CD4-positive, alpha-beta T cell treated with Interleukin-2 at 100 ng/mL for 4 hours (primary cell): ENCODE data around the gene PRICKLE1.

Experiments used
- DNase-seq: peaks from one replicate; pipeline ENCODE4 v3.0.0-alpha.2; 2020; ENCODE audit warnings: low spot score

Gene PRICKLE1

GRCh38 chr12:42588524-42589464, 752 bp downstream of the PRICKLE1 start:
- no peak for DNase-seq

- DNase-seq: no peak
These were observed 1.7 kb downstream of the PRICKLE1 start for GRCh38 chr12:42587601-42588523.

- DNase-seq: no peak
These were observed 3.3 kb downstream of the PRICKLE1 start for GRCh38 chr12:42586268-42586667.

GRCh38 chr12:42585841-42586216, 3.7 kb downstream of the PRICKLE1 start:
- DNase-seq: no peak

GRCh38 chr12:42585154-42585840, 4.2 kb downstream of the PRICKLE1 start:
- no peak for DNase-seq

- no peak for DNase-seq
These were observed 4.9 kb downstream of the PRICKLE1 start for GRCh38 chr12:42584651-42585111.

- DNase-seq: no peak
These were observed 6.5 kb downstream of the PRICKLE1 start for GRCh38 chr12:42583016-42583415.

GRCh38 chr12:42582498-42582897, 7.0 kb downstream of the PRICKLE1 start:
- no peak for DNase-seq

- DNase-seq: no peak
These were observed 7.5 kb downstream of the PRICKLE1 start for GRCh38 chr12:42582050-42582449.

- no peak for DNase-seq
These were observed 13.2 kb downstream of the PRICKLE1 start for GRCh38 chr12:42576374-42576773.

- DNase-seq: no peak
These were observed 13.8 kb downstream of the PRICKLE1 start for GRCh38 chr12:42575717-42576116.

- no peak for DNase-seq
These were observed 14.7 kb downstream of the PRICKLE1 start for GRCh38 chr12:42574851-42575266.

GRCh38 chr12:42571327-42572009, 18.1 kb downstream of the PRICKLE1 start:
- DNase-seq: no peak

- DNase-seq: no peak
These were observed 19.5 kb downstream of the PRICKLE1 start for GRCh38 chr12:42570076-42570475.

GRCh38 chr12:42568952-42569915, 20.3 kb downstream of the PRICKLE1 start:
- peak; percentile 16 for DNase-seq

GRCh38 chr12:42565633-42566032, 23.9 kb downstream of the PRICKLE1 start:
- DNase-seq: no peak

- DNase-seq: no peak
These were observed 24.6 kb downstream of the PRICKLE1 start for GRCh38 chr12:42564996-42565395.

- DNase-seq: no peak
These were observed 25.0 kb downstream of the PRICKLE1 start for GRCh38 chr12:42564556-42564955.

GRCh38 chr12:42560977-42561376, 28.6 kb downstream of the PRICKLE1 start:
- DNase-seq: no peak

GRCh38 chr12:42557586-42558172, 31.9 kb downstream of the PRICKLE1 start:
- DNase-seq: no peak
